K562 (cell line): ENCODE results near the gene KCNK16. TPM values are rescaled to one million over a fixed set of nuclear protein-coding genes. Genes with fewer than 3 reads are reported as not detected.

Experiments
- ATAC-seq: fragments of 200-7000 bp; cut with Tn5 transposase; 3 replicates; pipeline ENCODE4 v1.9.1; 2020; ENCODE audit warnings: moderate library complexity
- BruUV-seq: library from RNA; stranded (reverse); fragments of 400-500 nt; replicated peaks from 2 replicates; lab custom pipeline; 2021; lab: Mats Ljungman, UMichigan
- CTCF ChIA-PET: fragments of 300-600 bp; formaldehyde crosslinking; extraction: SDS; loops from one replicate; lab custom pipeline; 2021; ENCODE audit warnings: low intra/inter-chr PET ratio; lab: Yijun Ruan, JAX
- POLR2A ChIA-PET: fragments of 300-600, 350-650 bp; sonication (Branson Sonifier 250); formaldehyde crosslinking; extraction: SDS; loops from one replicate; lab custom pipeline; 2021; ENCODE audit warnings: antibody characterized with exemption, inconsistent platforms; lab: Yijun Ruan, JAX
- DNase-seq, 4 experiments: peaks; one replicate each; pipeline versions ENCODE4 v3.0.0 to v3.0.0-alpha.2; 2011 to 2018; ENCODE audit warnings: low spot score in 3 of 4, mixed read lengths in 3 of 4; ENCODE audit errors: extremely low read depth in 1 of 4
- FAIRE-seq: peaks from 2 replicates; lab custom pipeline; 2011; peaks lifted over from hg19 to GRCh38; lab: Jason Lieb, UNC
- H2AFZ ChIP-seq: 2 replicates; pipeline ENCODE4 v1.6.0; 2011; ENCODE audit warnings: low read depth, low read length, control low read depth, inconsistent platforms
- H3K27ac ChIP-seq: fragments of 200-600 bp; 3 replicates; pipeline ENCODE4 v1.8.0; 2011; ENCODE audit warnings: low read depth, mild to moderate bottlenecking, control low read depth, inconsistent platforms, low read length, moderate library complexity, mixed read lengths; ENCODE audit errors: extremely low read depth
- H3K27me3 ChIP-seq, 2 experiments: fragments of 300-600 bp in 1 of 2; 2 replicates in 1 of 2; 3 replicates in 1 of 2; pipeline versions ENCODE4 v1.6.0 to v1.8.0; 2011; ENCODE audit warnings: inconsistent platforms in 2 of 2, low read length in 2 of 2, mild to moderate bottlenecking in 1 of 2, mixed read lengths in 1 of 2, moderate library complexity in 1 of 2; ENCODE audit not compliant: control insufficient read depth in 2 of 2, insufficient read depth in 2 of 2
- H3K36me3 ChIP-seq: fragments of 300-600 bp; 3 replicates; pipeline ENCODE4 v1.8.0; 2011; ENCODE audit warnings: mild to moderate bottlenecking, low read length, inconsistent platforms; ENCODE audit not compliant: control insufficient read depth, insufficient read depth
- H3K4me1 ChIP-seq, 2 experiments: fragments of 200-600 bp in 1 of 2; replicated peaks in 1 of 2; 2 replicates in 1 of 2; 3 replicates in 1 of 2; pipeline versions ENCODE4 v1.5.1 to v1.8.0; 2011; ENCODE audit warnings: inconsistent platforms in 2 of 2, low read length in 2 of 2, mild to moderate bottlenecking in 1 of 2, mixed read lengths in 1 of 2, moderate library complexity in 1 of 2; ENCODE audit not compliant: control insufficient read depth in 2 of 2, insufficient read depth in 2 of 2
- H3K4me2 ChIP-seq: 2 replicates; pipeline ENCODE4 v1.6.1; 2011; ENCODE audit warnings: low read length, control low read depth, inconsistent platforms, mixed read lengths; ENCODE audit not compliant: insufficient read depth
- H3K4me3 ChIP-seq: fragments of 200-600 bp; sonication (generic), shearing (Covaris generic); 2 replicates; pipeline ENCODE4 v1.5.1; 2016; ENCODE audit warnings: control low read depth, inconsistent platforms
- H3K79me2 ChIP-seq: fragments of 200-600 bp; 3 replicates; pipeline ENCODE4 v1.8.0; 2011; ENCODE audit warnings: low read length, inconsistent platforms; ENCODE audit not compliant: control insufficient read depth, insufficient read depth
- H3K9ac ChIP-seq, 2 experiments: 2 replicates each; pipeline versions ENCODE4 v1.6.0 to v1.6.1; 2011; ENCODE audit warnings: low read depth in 2 of 2, low read length in 2 of 2, control low read depth in 1 of 2, inconsistent platforms in 1 of 2, mild to moderate bottlenecking in 1 of 2, mixed read lengths in 1 of 2; ENCODE audit not compliant: insufficient read depth in 1 of 2
- H3K9me1 ChIP-seq: one replicate; pipeline ENCODE4 v1.6.0; 2011; ENCODE audit warnings: inconsistent platforms, mild to moderate bottlenecking, low read length, moderate library complexity; ENCODE audit not compliant: control insufficient read depth, insufficient read depth
- H3K9me3 ChIP-seq: replicated peaks from 2 replicates; pipeline ENCODE4 v1.5.1; 2011; ENCODE audit warnings: low read depth, low read length, inconsistent platforms; ENCODE audit not compliant: control insufficient read depth, insufficient read depth
- H4K20me1 ChIP-seq: replicated peaks from 2 replicates; pipeline ENCODE4 v1.6.1; 2011; ENCODE audit warnings: low read length, inconsistent platforms, mixed read lengths; ENCODE audit not compliant: control insufficient read depth, insufficient read depth
- CCAR2 ChIP-seq: fragments of 200-400 bp; formaldehyde crosslinking; IDR thresholded peaks from 2 replicates; pipeline ENCODE4 v1.6.1; 2017; ENCODE audit warnings: mild to moderate bottlenecking, low read depth, low read length
- HCFC1 ChIP-seq: IDR thresholded peaks from 2 replicates; pipeline ENCODE4 v1.6.1; 2012; ENCODE audit warnings: low read depth, low read length, improper control_type of control experiment
- IRF1 ChIP-seq: sonication (generic); formaldehyde crosslinking; IDR thresholded peaks from 2 replicates; pipeline ENCODE4 v1.8.0; 2022; ENCODE audit warnings: missing genetic modification reagents, mild to moderate bottlenecking, borderline replicate concordance
- PRMT5 ChIP-seq: sonication (generic); formaldehyde crosslinking; IDR thresholded peaks from 2 replicates; pipeline ENCODE4 v1.5.0; 2020; ENCODE audit warnings: missing genetic modification reagents
- SP2 ChIP-seq: IDR thresholded peaks from 2 replicates; pipeline ENCODE4 v1.6.1; 2011; ENCODE audit warnings: mild to moderate bottlenecking, low read depth, low read length, moderate library complexity; ENCODE audit not compliant: poor library complexity, severe bottlenecking; ENCODE audit errors: extremely low read depth
- STAT5B ChIP-seq: fragments of 250-450 bp; sonication (Bioruptor Pico); IDR thresholded peaks from 2 replicates; pipeline ENCODE4 v1.8.0; 2021; ENCODE audit warnings: mild to moderate bottlenecking, inconsistent platforms
- TARDBP ChIP-seq: fragments of 450-650 bp; IDR thresholded peaks from 2 replicates; pipeline ENCODE4 v1.6.1; 2016
- XRCC3 ChIP-seq: fragments of 450-650 bp; IDR thresholded peaks from 2 replicates; pipeline ENCODE4 v1.6.1; 2017; ENCODE audit warnings: mild to moderate bottlenecking, moderate library complexity
- ZNF140 ChIP-seq: fragments of 250-450 bp; sonication (Bioruptor Pico); IDR thresholded peaks from 2 replicates; pipeline ENCODE4 v1.8.0; 2021; ENCODE audit warnings: moderate library complexity, mild to moderate bottlenecking, inconsistent platforms
- ZNF143 ChIP-seq: sonication (generic); formaldehyde crosslinking; IDR thresholded peaks from 2 replicates; pipeline ENCODE4 v1.9.0; 2022; ENCODE audit warnings: mild to moderate bottlenecking, missing genetic modification reagents
- ZNF395 ChIP-seq: fragments of 200-800 bp; sonication (Bioruptor generic); IDR thresholded peaks from 2 replicates; pipeline ENCODE4 v1.6.1; 2017; ENCODE audit warnings: missing genetic modification characterization, missing compliant biosample characterization
- WGBS: fragments of 100-300 bp; shearing (Covaris generic); methylation state at CpG from one replicate; pipeline ENCODE4 v1.1.6; 2016; ENCODE audit warnings: low coverage, mixed read lengths; ENCODE audit not compliant: insufficient coverage; ENCODE audit errors: missing lambda C conversion rate; 5-methylcytosine and 5-hydroxymethylcytosine counted together
- in situ Hi-C: fragments of 300-500 bp; cut with MboI; formaldehyde crosslinking; loops from 4 replicates; pipeline ENCODE4 v1.15.0; 2018; ENCODE audit warnings: inconsistent platforms, mixed read lengths
- intact Hi-C: fragments of 100-400 bp; cut with micrococcal nuclease; formaldehyde crosslinking; loops from 2 replicates; pipeline ENCODE4 v1.14.2; 2022
- polyA plus RNA-seq, 8 experiments: library from polyadenylated mRNA; depleted of rRNA in 4 of 8; stranded (reverse) in 5 of 8; unstranded in 3 of 8; fragments of >200 nt; fragmentation: Nextera tagmentation in 2 of 8; fragmentation: Illumina TruSeq in 1 of 8; extraction: Ambion mirVana in 2 of 8; extraction: Trizol in 1 of 8; gene quantifications; 2 replicates each; pipeline versions ENCODE4 v1.2.1 to v1.2.3, GENCODE V29; 2011 to 2014; ENCODE audit warnings: inconsistent platforms in 1 of 8, missing spikeins in 1 of 8
- total RNA-seq, 7 experiments: library from RNA; depleted of rRNA in 6 of 7; stranded (reverse); fragments of >200 nt in 6 of 7; fragmentation: Illumina TruSeq in 2 of 7; extraction: Trizol in 2 of 7; gene quantifications; 2 replicates each; pipeline versions ENCODE4 v1.2.1 to v1.2.3, GENCODE V29; 2011 to 2021; ENCODE audit warnings: low replicate concordance in 1 of 7

The KCNK16 gene
- total and polyA plus RNA-seq, 9 of the 15 experiments (the other 6 are each of a cell fraction or from before 2014, with no cell fraction given), result not detected

- TF ChIP-seq ZNF395 (CRISPR knock-in tag), result no peak
Measured at GRCh38 chr6:39347206-39347605, 24.7 kb upstream of the KCNK16 start (continued).

- Histone ChIP-seq H3K4me2 (no peak overlapping the region), H3K27ac (no peak overlapping the region), H4K20me1 (peaks cover 7% of the 10 kb centered on the region; the same call in 1 of the 2 replicates), H3K9me1 (no peaks in the 10 kb centered on the region), H3K79me2 (no peaks in the 10 kb centered on the region), H3K4me3 (no peak overlapping the region), H3K27me3 (peaks cover 8 to 19% of the 10 kb centered on the region in 2 experiments; a peak in 4 of 5 replicates), H2AFZ (no peak overlapping the region), H3K4me1 (no peaks in the 10 kb centered on the region), H3K9ac (no peak overlapping the region), H3K9me3 (no peaks in the 10 kb centered on the region), H3K36me3 (no peaks in the 10 kb centered on the region)
- in situ Hi-C loops (no loop called here), intact Hi-C loops (loop anchor here (5.0 kb wide), 2 partner anchors 547 to 962 kb away; no protein-coding TSS in a partner anchor)
- ATAC-seq (0 out of 3 replicates have a peak, but pooled peaks have one; percentile 9), FAIRE-seq (no peak), DNase-seq (peak in 1 of 4 experiments; percentile 40)
- POLR2A ChIA-PET, result no interaction called here
- no TSS peak for BruUV-seq
- CTCF ChIA-PET, result no interaction called here
- WGBS, result 0% methylated on average over 7 of the region's 7 CpGs
- TF ChIP-seq STAT5B (no peak), CCAR2 (no peak), PRMT5 (no peak), SP2 (no peak), IRF1 (no peak), XRCC3 (no peak), TARDBP (no peak), HCFC1 (peak; percentile 62), ZNF143 (CRISPR knock-in tag) (peak; percentile 60), ZNF140 (CRISPR knock-in tag) (no peak)
Measured at GRCh38 chr6:39344821-39345280, 22.3 kb upstream of the KCNK16 start.
